OCI-LY3 (cell line): ENCODE measurements around the gene CNOT2.

Experiments
- H2AFZ ChIP-seq: fragments of 200-600, 300-600 bp; shearing (Covaris generic); 2 replicates; pipeline ENCODE4 v1.6.0; 2014; ENCODE audit warnings: antibody characterized with exemption, low read depth, low read length
- H3K27ac ChIP-seq: fragments of 200-600, 300-600 bp; sonication (generic); 2 replicates; pipeline ENCODE4 v1.5.1; 2014; ENCODE audit warnings: mild to moderate bottlenecking, low read length, moderate library complexity, mixed read lengths
- H3K27me3 ChIP-seq: fragments of 200-600, 300-600 bp; sonication (generic); 2 replicates; pipeline ENCODE4 v1.6.1; 2014; ENCODE audit warnings: low read depth, low read length, mixed read lengths
- H3K36me3 ChIP-seq: fragments of 200-600, 300-600 bp; sonication (generic); replicated peaks from 2 replicates; pipeline ENCODE3; 2014; ENCODE audit warnings: low read depth, low read length, mixed read lengths
- H3K4me1 ChIP-seq: fragments of 300-600, 200-600 bp; sonication (generic); 2 replicates; pipeline ENCODE4 v1.6.1; 2014; ENCODE audit warnings: low read length, mixed read lengths
- H3K4me2 ChIP-seq: fragments of 200-600, 300-600 bp; sonication (generic); 2 replicates; pipeline ENCODE4 v1.6.1; 2014; ENCODE audit warnings: low read length, mixed read lengths
- H3K4me3 ChIP-seq: fragments of 300-600, 200-600 bp; sonication (generic); 2 replicates; pipeline ENCODE4 v1.5.1; 2014; ENCODE audit warnings: antibody characterized with exemption, mild to moderate bottlenecking, low read length, moderate library complexity
- H3K79me2 ChIP-seq: fragments of 300-600, 200-600 bp; shearing (Covaris generic); 2 replicates; pipeline ENCODE4 v1.6.1; 2014; ENCODE audit warnings: mild to moderate bottlenecking, low read length, mixed read lengths
- H3K9ac ChIP-seq: fragments of 300-600, 200-600 bp; shearing (Covaris generic); 2 replicates; pipeline ENCODE4 v1.6.0; 2014; ENCODE audit warnings: mild to moderate bottlenecking, low read length, moderate library complexity
- H3K9me3 ChIP-seq: fragments of 200-600, 300-600 bp; shearing (Covaris generic); 2 replicates; pipeline ENCODE4 v1.6.1; 2014; ENCODE audit warnings: low read length, mixed read lengths; ENCODE audit not compliant: insufficient read depth
- H4K20me1 ChIP-seq: fragments of 200-600, 300-600 bp; sonication (generic); 2 replicates; pipeline ENCODE4 v1.6.1; 2016; ENCODE audit warnings: low read length, mixed read lengths; ENCODE audit not compliant: insufficient read depth
- EZH2phosphoT487 ChIP-seq: fragments of 200-600 bp; shearing (Covaris generic); IDR thresholded peaks from 2 replicates; pipeline ENCODE4 v1.6.1; 2018; ENCODE audit warnings: antibody characterized with exemption, mixed run types, low read depth
- TF ChIP-seq, protein P1 (sequence below): fragments of 200-600, 300-600 bp; sonication (generic); IDR thresholded peaks from 2 replicates; pipeline ENCODE4 v1.5.1; 2014; ENCODE audit warnings: antibody characterized with exemption, low read length, low read depth

CNOT2 gene

DNA sequence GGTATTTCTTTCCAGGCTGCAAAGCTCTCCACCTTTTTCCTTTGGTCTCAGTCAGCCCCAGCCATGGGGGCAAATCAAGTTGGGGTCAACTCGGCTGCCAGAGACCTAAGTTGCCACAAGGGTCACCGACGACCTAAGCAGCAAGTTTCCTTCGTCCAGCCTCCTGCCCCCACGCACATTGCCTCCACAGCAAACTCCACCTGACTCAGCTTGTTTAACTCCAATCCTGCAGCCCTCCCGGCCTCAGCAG lies 122.1 kb downstream of the CNOT2 start:
- peak overlapping the region; percentile 74 for H3K9ac ChIP-seq
- peaks cover 4% of the 10 kb centered on the region; the same call in 1 of the 2 replicates for H3K79me2 ChIP-seq
- no peaks in the 10 kb centered on the region for H3K9me3 ChIP-seq
- TF ChIP-seq EZH2phosphoT487, result no peak
- TF ChIP-seq, protein P1, sequence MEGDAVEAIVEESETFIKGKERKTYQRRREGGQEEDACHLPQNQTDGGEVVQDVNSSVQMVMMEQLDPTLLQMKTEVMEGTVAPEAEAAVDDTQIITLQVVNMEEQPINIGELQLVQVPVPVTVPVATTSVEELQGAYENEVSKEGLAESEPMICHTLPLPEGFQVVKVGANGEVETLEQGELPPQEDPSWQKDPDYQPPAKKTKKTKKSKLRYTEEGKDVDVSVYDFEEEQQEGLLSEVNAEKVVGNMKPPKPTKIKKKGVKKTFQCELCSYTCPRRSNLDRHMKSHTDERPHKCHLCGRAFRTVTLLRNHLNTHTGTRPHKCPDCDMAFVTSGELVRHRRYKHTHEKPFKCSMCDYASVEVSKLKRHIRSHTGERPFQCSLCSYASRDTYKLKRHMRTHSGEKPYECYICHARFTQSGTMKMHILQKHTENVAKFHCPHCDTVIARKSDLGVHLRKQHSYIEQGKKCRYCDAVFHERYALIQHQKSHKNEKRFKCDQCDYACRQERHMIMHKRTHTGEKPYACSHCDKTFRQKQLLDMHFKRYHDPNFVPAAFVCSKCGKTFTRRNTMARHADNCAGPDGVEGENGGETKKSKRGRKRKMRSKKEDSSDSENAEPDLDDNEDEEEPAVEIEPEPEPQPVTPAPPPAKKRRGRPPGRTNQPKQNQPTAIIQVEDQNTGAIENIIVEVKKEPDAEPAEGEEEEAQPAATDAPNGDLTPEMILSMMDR, result no peak
- H3K27ac ChIP-seq, result no peak overlapping the region
- peak overlapping the region; percentile 98 for H3K4me3 ChIP-seq
- no peaks in the 10 kb centered on the region for H3K36me3 ChIP-seq
- H3K4me2 ChIP-seq, result peak overlapping the region; percentile 97
- peaks cover 34% of the 10 kb centered on the region for H3K4me1 ChIP-seq
- no peaks in the 10 kb centered on the region for H4K20me1 ChIP-seq
- peak overlapping the region; percentile 38; the same call in 1 of the 2 replicates for H2AFZ ChIP-seq
- peaks cover 16% of the 10 kb centered on the region for H3K27me3 ChIP-seq

DNA sequence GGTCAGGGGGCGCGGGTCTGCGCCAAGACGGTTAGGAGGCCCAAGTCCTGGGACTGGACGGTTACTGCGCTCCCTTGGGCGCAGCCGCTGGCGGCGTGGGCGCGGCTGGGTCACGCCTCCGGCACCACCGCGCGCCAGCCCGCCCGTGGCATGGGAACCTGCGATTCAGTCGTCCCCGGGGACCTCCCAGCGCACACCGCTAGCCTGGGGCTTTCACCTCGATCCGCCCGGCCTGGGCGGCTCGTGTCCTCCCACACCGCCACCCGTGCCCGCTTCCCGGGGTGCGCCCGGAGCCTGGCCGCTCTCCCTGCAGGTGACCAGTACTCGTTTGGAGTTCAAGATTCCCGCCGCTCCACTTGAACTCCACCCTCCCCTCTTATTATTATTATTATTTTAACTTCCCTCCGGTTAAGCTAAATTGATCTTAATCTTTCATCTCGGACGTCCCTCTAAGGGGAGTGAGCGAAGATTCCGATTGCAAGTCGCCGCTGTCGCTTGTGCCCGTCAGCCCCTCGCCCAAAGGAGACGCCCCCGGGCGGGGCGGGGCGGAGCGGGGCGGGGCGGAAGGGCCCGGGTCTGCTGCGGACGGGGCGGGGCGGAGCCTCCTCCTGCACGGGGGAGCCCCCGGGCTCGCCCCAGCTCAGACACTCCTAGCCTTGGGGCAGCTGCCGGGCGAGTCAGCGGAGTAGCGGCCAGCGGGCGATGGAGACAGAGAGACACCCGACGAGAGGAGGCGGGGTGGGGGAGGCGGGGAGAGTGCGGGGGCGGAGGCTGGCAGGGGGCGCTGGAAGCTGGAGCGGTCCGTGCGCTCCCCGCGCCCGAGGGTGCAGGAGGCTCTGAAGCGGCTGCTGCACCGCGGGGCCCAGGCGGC lies 122.7 kb downstream of the CNOT2 start, which contains the start of gene KCNMB4:
KCNMB4 (plus strand) TSS at position 643 of the 871 bp plus-strand sequence. CDS start 445 bp downstream, outside the sequence.
- Histone ChIP-seq H3K36me3 (no peaks in the 10 kb centered on the region), H3K79me2 (peaks cover 4% of the 10 kb centered on the region; the same call in 1 of the 2 replicates), H3K27ac (no peak within 1 kb of the TSS), H3K4me3 (peak within 1 kb of the TSS; percentile 98), H4K20me1 (no peaks in the 10 kb centered on the region), H2AFZ (peak within 1 kb of the TSS; percentile 62), H3K4me2 (peak within 1 kb of the TSS; percentile 97), H3K9me3 (no peaks in the 10 kb centered on the region), H3K9ac (peak within 1 kb of the TSS; percentile 74), H3K27me3 (peaks cover 16% of the 10 kb centered on the region), H3K4me1 (peaks cover 34% of the 10 kb centered on the region)
- TF ChIP-seq EZH2phosphoT487, result no peak
- TF ChIP-seq, protein P1, result no peak

DNA sequence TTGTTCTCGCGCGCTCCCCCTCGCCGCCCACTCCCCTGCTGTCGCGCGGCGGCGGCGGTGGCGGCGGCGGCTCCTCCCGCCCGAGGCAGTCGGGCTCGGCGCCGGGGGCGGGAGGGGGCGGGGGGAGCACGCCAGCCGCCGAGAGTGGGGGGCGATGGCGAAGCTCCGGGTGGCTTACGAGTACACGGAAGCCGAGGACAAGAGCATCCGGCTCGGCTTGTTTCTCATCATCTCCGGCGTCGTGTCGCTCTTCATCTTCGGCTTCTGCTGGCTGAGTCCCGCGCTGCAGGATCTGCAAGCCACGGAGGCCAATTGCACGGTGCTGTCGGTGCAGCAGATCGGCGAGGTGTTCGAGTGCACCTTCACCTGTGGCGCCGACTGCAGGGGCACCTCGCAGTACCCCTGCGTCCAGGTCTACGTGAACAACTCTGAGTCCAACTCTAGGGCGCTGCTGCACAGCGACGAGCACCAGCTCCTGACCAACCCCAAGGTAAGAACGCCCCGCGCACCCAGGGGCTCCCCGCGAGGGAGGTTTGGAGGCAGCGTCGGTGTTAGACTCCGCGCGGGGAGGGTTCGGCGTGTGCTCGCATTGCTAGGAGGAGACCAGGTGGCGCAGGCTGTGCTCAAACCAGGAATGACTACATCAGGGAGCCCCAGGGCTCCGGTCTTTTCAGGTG lies 123.5 kb downstream of the CNOT2 start:
- Histone ChIP-seq H3K36me3 (no peaks in the 10 kb centered on the region), H3K4me2 (peak overlapping the region; percentile 97), H3K4me1 (peaks cover 34% of the 10 kb centered on the region), H2AFZ (peak overlapping the region; percentile 62), H3K27ac (no peak overlapping the region), H3K4me3 (peak overlapping the region; percentile 98), H3K9me3 (no peaks in the 10 kb centered on the region), H3K9ac (peak overlapping the region; percentile 74), H4K20me1 (no peaks in the 10 kb centered on the region), H3K27me3 (peaks cover 16% of the 10 kb centered on the region), H3K79me2 (peaks cover 4% of the 10 kb centered on the region; the same call in 1 of the 2 replicates)
- TF ChIP-seq EZH2phosphoT487, result no peak
- TF ChIP-seq, protein P1, result no peak; the same call in 1 of the 2 replicates
